GM21576 (cell line): ENCODE results near the gene SHROOM3.

Experiments
- ATAC-seq: cut with Tn5 transposase; IDR thresholded peaks from one replicate; pipeline ENCODE4 v1.9.1; 2021; ENCODE audit warnings: mild to moderate bottlenecking, moderate library complexity; ENCODE audit not compliant: unreplicated experiment

Gene SHROOM3

GRCh38 chr4:76620723-76621468, 185.9 kb downstream of the SHROOM3 start:
- no peak for ATAC-seq

GRCh38 chr4:76622126-76622525, 187.1 kb downstream of the SHROOM3 start:
- ATAC-seq: no peak

- ATAC-seq: no peak
These were observed 187.7 kb downstream of the SHROOM3 start for GRCh38 chr4:76622717-76623116.

GRCh38 chr4:76623217-76624045, 188.4 kb downstream of the SHROOM3 start:
- no peak for ATAC-seq

- no peak for ATAC-seq
These were observed 189.2 kb downstream of the SHROOM3 start for GRCh38 chr4:76624241-76624681.

GRCh38 chr4:76624931-76625715, 190.1 kb downstream of the SHROOM3 start:
- ATAC-seq: no peak

- no peak for ATAC-seq
These were observed 191.8 kb downstream of the SHROOM3 start for GRCh38 chr4:76626686-76627465.

- ATAC-seq: no peak
These were observed 193.2 kb downstream of the SHROOM3 start for GRCh38 chr4:76628251-76628650.

GRCh38 chr4:76630741-76631140, 195.7 kb downstream of the SHROOM3 start:
- no peak for ATAC-seq

- ATAC-seq: no peak
These were observed 199.2 kb downstream of the SHROOM3 start for GRCh38 chr4:76634220-76634619.

- no peak for ATAC-seq
These were observed 202.8 kb downstream of the SHROOM3 start for GRCh38 chr4:76637712-76638361.

- no peak for ATAC-seq
These were observed 204.3 kb downstream of the SHROOM3 start for GRCh38 chr4:76639288-76639687.

- no peak for ATAC-seq
These were observed 205.4 kb downstream of the SHROOM3 start for GRCh38 chr4:76640353-76640910.

GRCh38 chr4:76641351-76641750, 206.3 kb downstream of the SHROOM3 start:
- no peak for ATAC-seq

- ATAC-seq: no peak
These were observed 206.7 kb downstream of the SHROOM3 start for GRCh38 chr4:76641758-76642157.

GRCh38 chr4:76644831-76645485, 209.9 kb downstream of the SHROOM3 start:
- ATAC-seq: no peak

GRCh38 chr4:76649086-76649485, 214.1 kb downstream of the SHROOM3 start:
- ATAC-seq: no peak

- ATAC-seq: no peak
These were observed 216.6 kb downstream of the SHROOM3 start for GRCh38 chr4:76651616-76652015.

GRCh38 chr4:76652389-76652788, 217.4 kb downstream of the SHROOM3 start:
- ATAC-seq: no peak
